ENCODE data around the gene AIRE. TPM values are rescaled to one million over a fixed set of nuclear protein-coding genes. Genes with fewer than 3 reads are reported as not detected.

Gene AIRE
- total and polyA plus RNA-seq, 8 donors, result 0.06 to 0.21 (median 0.09) TPM; not detected in 2

DNA sequence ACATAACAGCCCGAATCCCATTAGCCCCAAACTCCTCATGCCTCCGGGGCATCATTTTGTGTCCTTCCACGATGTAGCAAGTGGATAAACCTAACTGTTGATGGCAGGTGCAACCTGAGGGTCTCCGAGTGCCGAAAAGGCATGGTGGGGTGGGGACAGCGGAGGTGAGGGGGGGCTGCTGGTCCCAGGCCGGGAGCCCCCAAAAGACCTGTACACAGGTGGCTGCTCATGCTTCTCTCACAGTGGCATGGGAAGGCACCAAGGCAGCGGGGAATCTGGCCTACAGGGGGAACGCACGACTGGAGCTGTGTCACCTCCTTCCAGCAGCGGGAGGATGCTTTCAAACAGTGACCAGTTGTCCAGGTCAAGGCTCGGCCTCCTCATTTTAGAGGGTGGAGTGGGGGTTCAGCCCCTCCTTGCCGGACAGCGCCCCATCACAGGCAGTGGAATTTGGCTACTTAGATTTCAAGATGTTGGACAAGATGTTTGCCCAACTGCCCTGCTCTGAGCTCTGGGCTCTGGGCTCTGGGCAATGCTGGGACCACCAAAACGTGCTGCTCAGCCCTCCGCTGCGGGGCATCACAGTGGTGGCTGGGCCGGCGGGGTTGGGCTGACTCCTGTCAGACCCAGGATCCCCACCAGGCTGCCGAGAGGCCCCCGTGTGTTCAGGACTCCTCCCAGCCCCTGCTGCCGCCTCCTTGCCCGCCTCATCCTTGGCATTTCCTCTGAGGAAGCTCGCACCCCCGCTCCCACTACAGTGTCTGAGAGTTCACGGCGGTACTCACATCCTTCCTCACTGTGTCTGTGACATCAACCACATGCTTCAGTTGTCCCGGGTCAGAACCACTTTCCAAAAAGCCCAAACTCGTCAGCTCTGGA lies 31.6 kb upstream of the AIRE start:
- Histone ChIP-seq H3K9me3 (no peaks in the 10 kb centered on the region), H3K4me3 (no peak overlapping the region), H3K27me3 (no peaks in the 10 kb centered on the region), H3K36me3 (no peaks in the 10 kb centered on the region), H3K4me1 (peaks cover 0 to 9% of the 10 kb centered on the region in 2 donors), H3K27ac (no peak overlapping the region)
- TF ChIP-seq, protein P1, sequence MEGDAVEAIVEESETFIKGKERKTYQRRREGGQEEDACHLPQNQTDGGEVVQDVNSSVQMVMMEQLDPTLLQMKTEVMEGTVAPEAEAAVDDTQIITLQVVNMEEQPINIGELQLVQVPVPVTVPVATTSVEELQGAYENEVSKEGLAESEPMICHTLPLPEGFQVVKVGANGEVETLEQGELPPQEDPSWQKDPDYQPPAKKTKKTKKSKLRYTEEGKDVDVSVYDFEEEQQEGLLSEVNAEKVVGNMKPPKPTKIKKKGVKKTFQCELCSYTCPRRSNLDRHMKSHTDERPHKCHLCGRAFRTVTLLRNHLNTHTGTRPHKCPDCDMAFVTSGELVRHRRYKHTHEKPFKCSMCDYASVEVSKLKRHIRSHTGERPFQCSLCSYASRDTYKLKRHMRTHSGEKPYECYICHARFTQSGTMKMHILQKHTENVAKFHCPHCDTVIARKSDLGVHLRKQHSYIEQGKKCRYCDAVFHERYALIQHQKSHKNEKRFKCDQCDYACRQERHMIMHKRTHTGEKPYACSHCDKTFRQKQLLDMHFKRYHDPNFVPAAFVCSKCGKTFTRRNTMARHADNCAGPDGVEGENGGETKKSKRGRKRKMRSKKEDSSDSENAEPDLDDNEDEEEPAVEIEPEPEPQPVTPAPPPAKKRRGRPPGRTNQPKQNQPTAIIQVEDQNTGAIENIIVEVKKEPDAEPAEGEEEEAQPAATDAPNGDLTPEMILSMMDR (IDR thresholded peaks at IDR 0.05), result no peak
- intact Hi-C loops (cut with DNase I), result no loop called here
- ATAC-seq (no peak), DNase-seq (peak in 3 of 4 donors; percentile 9 to 74 (median 24))

DNA sequence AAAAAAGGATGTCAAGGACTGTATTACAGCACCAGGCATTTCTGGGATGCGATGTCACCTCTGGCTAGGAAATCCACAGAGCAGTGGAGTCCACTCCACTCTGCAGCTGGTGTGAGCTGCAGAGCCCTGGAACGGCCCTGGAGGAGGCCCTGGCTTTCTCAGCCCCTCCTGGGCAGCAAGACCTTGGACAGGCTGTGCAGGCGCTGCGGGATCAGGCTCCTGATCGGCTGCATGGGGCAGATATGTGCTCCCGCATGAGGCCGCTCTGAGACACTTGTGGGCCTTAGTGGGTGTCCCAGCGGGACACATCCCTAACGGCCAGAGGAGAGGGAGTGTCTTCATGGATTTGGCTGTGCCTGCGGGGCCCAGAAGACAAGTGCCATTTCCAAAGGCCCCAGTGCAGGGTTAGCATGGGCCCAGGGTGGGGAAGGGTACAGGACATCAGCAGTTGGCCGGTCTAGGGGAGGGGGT lies 30.1 kb upstream of the AIRE start:
- Histone ChIP-seq H3K4me1 (peaks cover 0 to 9% of the 10 kb centered on the region in 2 donors), H3K4me3 (no peak overlapping the region), H3K27me3 (no peaks in the 10 kb centered on the region), H3K36me3 (no peaks in the 10 kb centered on the region), H3K9me3 (peaks cover 0 to 3% of the 10 kb centered on the region in 2 donors), H3K27ac (no peak overlapping the region)
- intact Hi-C loops (cut with DNase I), result no loop called here
- DNase-seq, result peak in 2 of 4 donors; percentile 8 to 62
- no peak for ATAC-seq
- TF ChIP-seq, protein P1 (IDR thresholded peaks at IDR 0.05), result no peak

DNA sequence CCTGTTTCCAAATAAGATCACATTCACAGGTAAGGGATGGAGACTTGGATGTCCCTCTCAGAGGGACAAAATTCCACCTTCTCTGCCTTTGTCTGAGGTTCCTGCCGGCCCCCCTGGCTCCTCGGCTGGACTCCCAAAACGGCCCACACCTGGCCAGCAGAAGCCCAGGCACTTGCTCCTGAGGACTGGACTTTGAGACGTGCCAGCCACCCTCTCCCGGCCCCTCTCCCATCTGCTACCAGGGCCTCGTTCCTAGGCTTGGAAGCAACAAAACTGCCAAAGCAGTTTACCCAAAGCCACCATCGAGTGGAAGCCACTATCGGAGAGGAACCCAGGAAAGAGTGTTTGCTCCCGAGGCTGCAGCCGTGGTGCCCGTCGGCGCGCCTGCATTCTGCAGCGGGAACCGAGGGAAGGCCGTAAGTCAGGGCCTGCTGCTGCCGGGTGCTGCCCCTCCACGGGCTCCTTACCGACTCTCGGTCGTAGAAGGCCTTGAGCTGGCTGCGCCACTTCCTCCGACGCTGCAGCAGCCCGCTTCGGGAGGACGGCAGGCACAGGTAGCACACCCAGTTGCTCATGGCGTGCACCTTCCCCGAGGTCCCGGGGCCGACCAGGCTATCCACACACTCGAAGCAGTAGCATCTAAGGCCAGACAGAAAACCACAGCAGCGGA lies 27.5 kb upstream of the AIRE start:
- H3K36me3 ChIP-seq, result no peaks in the 10 kb centered on the region
- H3K27me3 ChIP-seq, result peaks cover 0 to 1% of the 10 kb centered on the region in 2 donors
- no peak for ATAC-seq
- H3K4me1 ChIP-seq, result peaks cover 0 to 9% of the 10 kb centered on the region in 2 donors
- intact Hi-C loops (cut with DNase I), result no loop called here
- no peak overlapping the region for H3K27ac ChIP-seq
- H3K4me3 ChIP-seq, result no peak overlapping the region
- H3K9me3 ChIP-seq, result peaks cover 0 to 3% of the 10 kb centered on the region in 2 donors
- TF ChIP-seq, protein P1 (IDR thresholded peaks at IDR 0.05), result no peak
- DNase-seq, result peak in 1 of 4 donors; percentile 54

DNA sequence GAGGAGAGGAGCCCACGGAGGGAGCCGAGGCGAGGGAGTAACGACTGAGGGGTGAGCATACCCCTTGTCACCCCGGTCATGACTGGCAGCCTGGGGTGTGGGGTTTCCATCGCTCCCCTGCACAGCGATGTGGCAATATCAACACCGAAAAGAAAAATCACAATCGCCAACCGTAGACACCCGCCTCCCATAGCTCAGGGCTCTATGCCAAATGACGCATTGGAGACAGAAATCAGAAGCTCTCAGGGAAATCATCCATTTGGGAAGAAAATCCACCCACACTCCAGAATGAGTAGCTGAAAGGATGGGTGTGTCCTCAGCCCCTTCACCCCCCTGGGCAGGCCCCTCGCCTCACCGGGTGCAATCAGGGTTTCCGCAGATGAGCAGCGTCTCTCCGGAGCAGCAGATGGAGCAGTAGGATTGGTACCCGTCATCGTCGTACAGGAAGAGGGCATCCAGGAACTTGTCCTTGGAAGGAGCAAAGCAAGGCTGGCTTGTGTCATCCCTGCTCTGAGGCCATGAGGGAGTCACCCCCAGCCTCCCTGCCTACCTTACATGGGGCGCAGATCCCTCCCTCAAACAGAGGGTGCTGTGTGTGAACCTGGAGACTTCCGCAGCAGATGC lies 26.5 kb upstream of the AIRE start:
- peak in 1 of 4 donors; percentile 58 for DNase-seq
- intact Hi-C loops (cut with DNase I), result no loop called here

More for the DNA sequence above, 26.5 kb upstream of the AIRE start:
- Histone ChIP-seq H3K27me3 (peaks cover 0 to 5% of the 10 kb centered on the region in 2 donors), H3K4me3 (no peak overlapping the region), H3K27ac (no peak overlapping the region), H3K36me3 (no peaks in the 10 kb centered on the region), H3K4me1 (peaks cover 0 to 6% of the 10 kb centered on the region in 2 donors), H3K9me3 (peaks cover 0 to 3% of the 10 kb centered on the region in 2 donors)
- TF ChIP-seq, protein P1 (IDR thresholded peaks at IDR 0.05), result no peak
- ATAC-seq, result no peak
